Amniotic stem cell (primary cell): ENCODE data around the gene DLX3.

ENCODE experiments used
- DNase-seq: peaks from one replicate; lab custom pipeline; 2025; lab: John Stamatoyannopoulos, UW

Gene DLX3

DNA sequence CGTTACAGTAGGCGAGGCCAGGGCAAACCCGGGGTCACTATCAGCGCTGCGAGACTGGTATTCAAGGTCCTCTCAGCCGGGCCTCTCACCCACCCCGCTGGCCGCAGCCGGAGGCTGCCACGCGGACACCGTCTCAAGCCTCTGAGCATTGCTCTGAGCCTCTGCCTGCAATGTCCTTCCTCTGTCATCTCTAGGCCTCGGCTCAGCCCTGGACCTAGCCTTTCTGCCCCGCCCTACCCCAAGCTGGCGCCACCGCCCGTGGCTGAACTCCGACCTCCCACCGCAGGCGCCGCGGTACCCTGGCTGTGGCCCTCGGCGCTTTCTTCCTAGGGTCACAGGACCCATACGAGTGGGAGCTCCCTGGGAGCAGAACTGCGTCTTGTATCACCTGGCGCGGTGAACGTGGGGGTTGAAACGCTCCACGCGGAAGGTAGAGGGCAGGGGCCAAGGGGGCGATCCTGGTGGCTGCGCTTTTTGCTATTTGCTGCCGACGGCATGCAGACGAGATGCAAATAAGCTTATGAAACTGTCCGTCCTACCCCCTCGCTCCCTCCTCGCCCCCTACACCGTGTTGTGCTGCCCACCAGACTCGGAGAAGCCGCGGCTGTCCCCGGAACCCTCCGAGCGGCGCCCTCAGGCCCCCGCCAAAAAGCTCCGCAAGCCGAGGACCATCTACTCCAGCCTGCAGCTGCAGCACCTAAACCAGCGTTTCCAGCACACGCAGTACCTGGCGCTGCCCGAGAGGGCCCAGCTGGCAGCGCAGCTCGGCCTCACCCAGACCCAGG is 22.3 kb downstream of the DLX3 start:
- no peak for DNase-seq

GRCh38 chr17:49971848-49972485 is 23.1 kb downstream of the DLX3 start:
- no peak for DNase-seq

- no peak for DNase-seq
Measured at GRCh38 chr17:49971199-49971847, 23.7 kb downstream of the DLX3 start.

DNA sequence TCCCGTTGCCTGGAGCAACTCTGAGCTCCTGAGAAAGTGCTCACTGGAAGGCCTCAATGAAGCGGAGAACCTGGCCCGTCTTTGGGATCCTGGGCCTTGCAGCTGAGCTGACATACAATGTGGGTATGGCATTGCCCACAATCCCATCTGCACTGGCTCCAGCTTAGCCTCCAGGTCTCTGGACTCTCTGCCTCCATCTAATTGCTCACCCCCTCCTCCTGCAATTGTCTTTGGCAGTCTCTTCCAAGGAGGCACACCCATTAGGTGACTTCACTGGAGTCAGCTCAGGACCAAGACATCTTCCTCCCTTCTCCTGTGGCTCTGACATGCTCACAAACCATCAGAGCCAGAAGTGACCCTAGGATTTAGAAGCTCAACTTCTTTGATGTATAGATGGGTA is 24.5 kb downstream of the DLX3 start:
- no peak for DNase-seq

- DNase-seq, result no peak
Measured at GRCh38 chr17:49969795-49970389, 25.1 kb downstream of the DLX3 start.

- DNase-seq, result no peak
Measured at GRCh38 chr17:49969134-49969759, 25.8 kb downstream of the DLX3 start, which contains the start of gene DLX4. Gene DLX4 (plus strand): TSS chr17:49969190. CDS start chr17:49969469, 279 bp downstream.

GRCh38 chr17:49968405-49969133 is 26.5 kb downstream of the DLX3 start:
- DNase-seq, result peak; percentile 24

- no peak for DNase-seq
Measured at GRCh38 chr17:49967621-49968404, 27.2 kb downstream of the DLX3 start.

DNA sequence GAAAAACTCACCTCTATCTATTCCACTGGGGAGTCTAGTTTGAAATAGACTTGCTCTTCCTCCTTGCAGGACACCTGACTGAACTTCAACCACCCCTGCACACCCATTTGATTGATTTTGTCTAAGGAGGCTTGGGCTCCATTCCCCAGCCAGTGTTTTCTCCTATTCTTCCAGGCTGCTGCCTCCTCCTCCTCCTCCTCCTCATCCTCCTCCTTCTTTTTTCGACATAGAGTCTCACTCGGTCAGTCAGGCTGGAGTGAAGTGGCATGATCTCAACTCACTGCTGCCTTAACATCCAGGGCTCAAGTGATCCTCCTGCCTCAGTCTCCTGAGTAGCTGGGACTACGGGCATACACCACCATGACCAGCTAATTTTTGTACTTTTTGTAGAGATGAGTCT is 27.8 kb downstream of the DLX3 start:
- no peak for DNase-seq

DNA sequence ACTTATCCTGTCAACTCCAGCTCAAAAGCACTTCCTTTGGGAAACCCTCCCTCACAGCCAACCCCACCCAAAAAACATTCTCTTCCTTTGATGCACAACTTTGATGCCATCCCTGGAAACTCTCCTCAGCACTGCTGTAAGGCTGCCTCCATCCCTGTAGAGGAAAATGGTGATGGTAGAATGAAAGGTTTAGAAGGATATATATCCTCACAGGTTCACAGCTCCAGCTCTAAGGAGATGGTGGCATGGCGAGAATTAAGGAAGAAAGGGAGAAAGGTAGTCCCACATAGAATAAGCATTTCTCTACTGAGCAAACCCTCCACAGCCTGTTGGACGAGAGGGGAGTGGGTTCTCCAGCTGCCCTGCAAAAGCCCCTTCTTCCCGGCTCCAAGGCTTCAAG is 28.3 kb downstream of the DLX3 start:
- DNase-seq, result no peak

DNA sequence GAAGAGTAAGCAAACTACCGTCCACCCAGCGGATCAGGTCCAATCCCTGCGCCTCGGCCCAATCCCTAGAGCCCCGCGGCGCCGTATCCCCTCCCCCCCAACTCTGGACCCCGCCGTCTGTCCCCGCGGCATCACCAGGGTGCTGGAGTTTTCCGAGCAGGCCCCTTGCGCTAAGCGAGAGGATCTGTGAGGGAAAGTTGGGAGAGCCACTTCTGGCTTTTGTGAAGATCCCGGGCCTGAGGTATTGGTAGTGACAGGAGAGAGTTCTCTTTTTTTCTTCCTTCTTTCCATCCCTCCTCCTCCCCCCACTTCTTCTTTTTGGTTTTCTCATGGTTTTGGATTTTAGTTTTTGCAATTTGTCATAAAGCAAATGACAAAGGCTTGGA is 29.5 kb downstream of the DLX3 start:
- DNase-seq, result no peak

GRCh38 chr17:49964769-49965523 is 30.1 kb downstream of the DLX3 start:
- DNase-seq, result no peak

GRCh38 chr17:49964303-49964768 is 30.7 kb downstream of the DLX3 start:
- DNase-seq, result no peak

GRCh38 chr17:49963626-49964302 is 31.3 kb downstream of the DLX3 start:
- DNase-seq, result no peak

- no peak for DNase-seq
Measured at GRCh38 chr17:49963309-49963625, 31.8 kb downstream of the DLX3 start.

DNA sequence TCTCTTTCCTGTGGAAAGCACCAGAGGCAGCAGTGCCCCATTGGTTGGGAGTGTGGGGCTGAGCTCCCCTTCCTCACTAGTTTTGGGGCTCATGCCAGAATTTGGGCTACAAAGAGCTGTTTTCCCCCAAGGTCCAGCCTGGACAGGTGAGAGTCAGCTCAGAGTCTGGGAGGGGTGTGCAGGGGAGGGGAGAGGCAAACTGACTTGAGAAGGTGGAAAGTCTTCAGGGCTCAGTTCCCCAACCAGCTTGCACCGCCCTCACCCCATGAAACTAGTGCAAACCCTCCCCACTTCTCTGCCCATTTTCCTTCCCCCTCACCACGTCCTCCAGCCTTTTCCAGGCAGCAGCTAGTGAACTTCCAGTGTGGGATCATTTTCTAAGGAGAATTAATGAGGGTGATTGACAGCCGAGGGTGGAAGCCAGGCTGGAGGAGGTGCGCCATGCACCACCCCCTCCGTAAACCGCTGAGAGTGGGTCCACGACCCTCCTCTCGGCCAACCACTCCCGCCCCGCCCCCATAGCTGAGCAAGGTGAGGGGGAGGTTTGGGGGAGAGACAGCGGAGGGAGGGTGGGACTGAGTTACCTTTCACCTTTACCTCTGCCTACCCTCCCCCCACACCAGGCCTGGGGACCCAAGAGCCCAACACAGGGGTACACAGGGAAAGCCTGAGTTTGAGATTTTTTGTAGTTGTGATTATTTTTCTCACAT is 32.3 kb downstream of the DLX3 start:
- no peak for DNase-seq

DNA sequence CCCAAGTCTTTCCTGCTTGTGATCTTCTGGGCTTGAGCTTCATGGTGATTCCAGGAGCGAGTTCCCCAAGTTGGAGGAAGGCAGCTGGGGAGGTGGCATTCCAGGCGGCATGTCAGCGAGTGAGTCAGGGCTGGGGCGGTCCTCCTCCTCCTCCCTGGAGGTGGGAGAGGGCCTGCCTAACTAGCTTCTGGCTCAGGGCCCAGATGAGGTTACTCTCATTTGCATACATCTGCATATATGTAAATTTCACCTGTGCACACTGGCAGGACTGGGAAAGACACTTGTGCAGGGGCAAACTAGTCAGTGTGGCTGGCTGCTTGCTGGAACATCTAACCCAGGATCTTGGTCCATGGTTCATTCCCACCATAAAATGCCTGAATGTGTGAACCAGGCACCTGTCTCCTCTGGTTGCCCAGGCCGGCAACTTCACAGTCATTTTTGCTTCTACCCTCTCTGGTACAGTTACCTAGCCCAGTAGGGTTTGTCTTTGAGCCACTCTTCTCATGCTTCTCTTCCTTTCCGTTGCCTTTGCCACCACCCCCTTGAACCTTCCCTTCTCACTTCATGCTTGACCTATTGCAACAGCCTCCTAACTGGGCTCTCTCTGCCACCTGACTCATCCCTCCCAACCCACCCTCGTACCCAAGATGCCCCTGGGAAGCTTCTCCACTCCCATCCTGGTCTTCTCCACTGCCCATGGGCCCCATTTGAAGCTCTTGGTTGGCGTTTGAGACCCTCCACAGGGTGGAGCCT is 35.7 kb downstream of the DLX3 start:
- DNase-seq, result no peak

GRCh38 chr17:49958723-49959122 is 36.3 kb downstream of the DLX3 start:
- no peak for DNase-seq
